ENCODE results near the gene NACA.
A peak's percentile ranks its signal among the peaks of the same experiment; 100 is the strongest.

Gene NACA

GRCh38 chr12:56687223-56688128 lies 37.6 kb downstream of the NACA start:
- peak; percentile 58 for DNase-seq

- no peak for DNase-seq
Measured at GRCh38 chr12:56684745-56685359, 40.2 kb downstream of the NACA start.

- no peak for DNase-seq
Measured at GRCh38 chr12:56682323-56682722, 42.8 kb downstream of the NACA start.

GRCh38 chr12:56679883-56680575 lies 45.1 kb downstream of the NACA start:
- no peak for DNase-seq

GRCh38 chr12:56678852-56679251 lies 46.2 kb downstream of the NACA start:
- DNase-seq = no peak

- DNase-seq = no peak
Measured at GRCh38 chr12:56677680-56678079, 47.4 kb downstream of the NACA start.

- no peak for DNase-seq
Measured at GRCh38 chr12:56676851-56677580, 48.1 kb downstream of the NACA start.

GRCh38 chr12:56671608-56672007 lies 53.5 kb downstream of the NACA start:
- no peak for DNase-seq

- no peak for DNase-seq
Measured at GRCh38 chr12:56670836-56671235, 54.3 kb downstream of the NACA start.

- DNase-seq = no peak
Measured at GRCh38 chr12:56668197-56668457, 57.0 kb downstream of the NACA start.

All from activated CD8-positive, alpha-beta memory T cell treated with anti-CD3 and anti-CD28 coated beads, Interleukin-2, amount 50 U/mL, for 4 hours (primary cell).